Measurements from ENCODE around the gene TTC28. TPM values are rescaled to one million over a fixed set of nuclear protein-coding genes. Genes with fewer than 3 reads are reported as not detected.

Gene TTC28
- total RNA-seq, 1 experiment from 2014 or later: 0.12 TPM

GRCh38 chr22:28269277-28269676 lies 410.4 kb downstream of the TTC28 start:
- TF ChIP-seq EZH2phosphoT487 (IDR thresholded peaks at IDR 0.05; ENCODE audit: borderline replicate concordance): no peak
- no peak for TF ChIP-seq SP1 (IDR thresholded peaks at IDR 0.05; ENCODE audit: low read depth)
- no peak for TF ChIP-seq FOSL1 (IDR thresholded peaks at IDR 0.05; ENCODE audit: low read depth)
- TF ChIP-seq CBX3 (IDR thresholded peaks at IDR 0.05; ENCODE audit: low read depth): no peak
- TF ChIP-seq EZH2 (IDR thresholded peaks at IDR 0.05): no peak
- no peak for TF ChIP-seq POLR2A (IDR thresholded peaks at IDR 0.05; ENCODE audit: borderline replicate concordance, extremely low read depth, insufficient read depth, insufficient read length)
- no peak for TF ChIP-seq SIN3A (IDR thresholded peaks at IDR 0.05; ENCODE audit: low read depth)
- TF ChIP-seq ZFX (IDR thresholded peaks at IDR 0.05): no peak
- TF ChIP-seq ATF3 (IDR thresholded peaks at IDR 0.05): no peak
- no peak for TF ChIP-seq EGR1 (IDR thresholded peaks at IDR 0.05; ENCODE audit: low read depth)
- no peak for TF ChIP-seq RAD21 (IDR thresholded peaks at IDR 0.05; ENCODE audit: low read depth)
- no peak for TF ChIP-seq REST (IDR thresholded peaks at IDR 0.05; ENCODE audit: low read depth)
- no peak for TF ChIP-seq YY1 (IDR thresholded peaks at IDR 0.05; ENCODE audit: extremely low read depth, insufficient replicate concordance, low read depth, low read length)
- no peak for TF ChIP-seq TCF7L2 (IDR thresholded peaks at IDR 0.05; ENCODE audit: borderline replicate concordance, extremely low read depth, insufficient read depth, insufficient read length)
- no peak for TF ChIP-seq ZBTB33 (IDR thresholded peaks at IDR 0.05; ENCODE audit: extremely low read depth, insufficient replicate concordance, low read length)
- no peak for TF ChIP-seq JUND (IDR thresholded peaks at IDR 0.05)
- TF ChIP-seq ZNF274 (IDR thresholded peaks at IDR 0.05; ENCODE audit: low read depth, low read length): no peak
- TF ChIP-seq MAX (IDR thresholded peaks at IDR 0.05): no peak
- no peak for TF ChIP-seq POLR2AphosphoS5 (IDR thresholded peaks at IDR 0.05; ENCODE audit: low read depth, low read length)
- ChIA-PET POLR2A (no interaction called here), CTCF (interaction anchor here (0.6 kb wide), 1 partner anchor 389 kb away, joined by 3 read pairs; no protein-coding TSS in a partner anchor), RAD21 (ENCODE audit: low non-redundant PET in 1 of 2, low total read pairs in 2 of 2, uncharacterized antibody in 2 of 2, unreplicated experiment in 2 of 2) (no interaction called here)
- no peaks in the 10 kb centered on the region for H3K4me1 ChIP-seq (ENCODE audit: control insufficient read depth in 1 of 2, insufficient read depth in 2 of 2, low read length in 2 of 2)
- H3K27ac ChIP-seq (ENCODE audit: low read depth, low read length): no peak overlapping the region
- no peak for DNase-seq (ENCODE audit: low read depth, low spot score)
- H4K20me1 ChIP-seq (ENCODE audit: insufficient read depth): no peaks in the 10 kb centered on the region
- H3K36me3 ChIP-seq (ENCODE audit: control insufficient read depth in 1 of 2, insufficient read depth in 2 of 2, low read length in 2 of 2): no peaks in the 10 kb centered on the region
- no peak overlapping the region for H2AFZ ChIP-seq (ENCODE audit: low read depth, low read length, poor library complexity, severe bottlenecking)
- H3K27me3 ChIP-seq (ENCODE audit: insufficient read depth, low read length): peaks cover 62% of the 10 kb centered on the region
- H3K9me3 ChIP-seq (ENCODE audit: control insufficient read depth in 1 of 2, insufficient read depth in 1 of 2, low read depth in 1 of 2, low read length in 2 of 2): no peaks in the 10 kb centered on the region
- no peak for ATAC-seq
- no peak overlapping the region for H3K4me3 ChIP-seq (replicated peaks in 1 of 2; ENCODE audit: low read depth in 1 of 2, low read length in 2 of 2)
- H3K4me2 ChIP-seq (ENCODE audit: low read length): no peak overlapping the region
- BruUV-seq (replicated peaks): no TSS peak
- H3K9me2 ChIP-seq (ENCODE audit: insufficient read depth): no peaks in the 10 kb centered on the region
- no peak overlapping the region for H3K9ac ChIP-seq (ENCODE audit: low read length)
- intact Hi-C loops (cut with micrococcal nuclease): no loop called here
- H3K79me2 ChIP-seq (ENCODE audit: insufficient read depth, low read length): no peaks in the 10 kb centered on the region
